HG03354 (cell line): Measurements from ENCODE around the gene SRCAP.

Experiments
- ATAC-seq: cut with Tn5 transposase; IDR thresholded peaks from one replicate; pipeline ENCODE4 v1.9.1; 2021; ENCODE audit warnings: mild to moderate bottlenecking; ENCODE audit not compliant: unreplicated experiment, poor library complexity, severe bottlenecking

SRCAP gene

GRCh38 chr16:30748634-30749445 lies 49.9 kb downstream of the SRCAP start:
- peak; percentile 22 for ATAC-seq

GRCh38 chr16:30750201-30750600 lies 51.2 kb downstream of the SRCAP start:
- ATAC-seq, result no peak

- no peak for ATAC-seq
Measured at GRCh38 chr16:30750876-30751465, 52.0 kb downstream of the SRCAP start.

DNA sequence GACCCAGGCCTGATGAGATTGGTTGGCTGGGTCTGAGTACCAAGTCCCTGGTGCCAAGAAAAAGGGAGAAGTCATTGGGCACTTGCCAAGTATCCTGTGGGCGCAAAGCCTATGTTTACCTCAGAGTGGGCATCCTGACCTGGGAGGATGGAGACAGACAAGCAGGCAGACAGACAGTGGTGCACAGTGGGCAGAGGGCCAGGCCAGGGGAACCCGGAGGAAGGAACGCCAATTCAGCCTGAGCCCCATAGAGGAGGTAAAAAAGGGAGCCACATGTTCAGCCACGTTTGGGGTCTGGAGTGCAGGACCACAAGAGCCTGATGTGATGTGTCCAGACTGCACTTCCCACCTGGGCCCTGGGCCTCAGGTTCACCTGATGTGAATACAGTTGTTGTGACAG lies 54.6 kb downstream of the SRCAP start:
- no peak for ATAC-seq

GRCh38 chr16:30755955-30756780 lies 57.2 kb downstream of the SRCAP start:
- ATAC-seq, result no peak

- ATAC-seq, result no peak
Measured at GRCh38 chr16:30756781-30757100, 57.8 kb downstream of the SRCAP start.

- ATAC-seq, result no peak
Measured at GRCh38 chr16:30757316-30757715, 58.3 kb downstream of the SRCAP start.

GRCh38 chr16:30758988-30759491 lies 60.1 kb downstream of the SRCAP start:
- ATAC-seq, result no peak

DNA sequence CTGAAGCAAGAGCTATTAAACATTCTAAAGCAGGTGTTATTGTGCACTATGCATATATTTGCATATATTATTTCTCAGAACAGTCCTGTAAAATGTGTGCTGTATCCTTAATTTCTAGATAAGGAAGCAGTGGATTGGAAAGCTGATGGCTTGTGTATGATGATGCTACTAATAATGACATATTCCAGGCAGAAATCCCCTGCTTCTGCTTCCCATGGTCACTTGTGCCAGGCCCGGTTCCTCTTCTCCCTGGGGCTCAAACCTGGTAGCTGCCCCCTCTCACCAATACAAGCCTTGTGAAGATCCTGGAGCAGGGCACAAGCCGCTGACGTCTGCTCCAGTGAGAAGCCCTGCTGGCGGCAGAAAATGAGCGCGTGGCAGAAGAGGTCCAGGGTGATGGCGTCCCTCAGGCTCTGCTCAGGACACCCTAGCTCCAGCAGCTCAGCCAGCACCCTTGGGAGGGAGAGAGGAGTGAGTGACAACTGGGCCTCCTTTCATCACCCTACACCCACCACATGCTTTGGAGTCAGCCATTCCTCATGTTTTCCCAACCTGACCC lies 61.1 kb downstream of the SRCAP start:
- no peak for ATAC-seq

DNA sequence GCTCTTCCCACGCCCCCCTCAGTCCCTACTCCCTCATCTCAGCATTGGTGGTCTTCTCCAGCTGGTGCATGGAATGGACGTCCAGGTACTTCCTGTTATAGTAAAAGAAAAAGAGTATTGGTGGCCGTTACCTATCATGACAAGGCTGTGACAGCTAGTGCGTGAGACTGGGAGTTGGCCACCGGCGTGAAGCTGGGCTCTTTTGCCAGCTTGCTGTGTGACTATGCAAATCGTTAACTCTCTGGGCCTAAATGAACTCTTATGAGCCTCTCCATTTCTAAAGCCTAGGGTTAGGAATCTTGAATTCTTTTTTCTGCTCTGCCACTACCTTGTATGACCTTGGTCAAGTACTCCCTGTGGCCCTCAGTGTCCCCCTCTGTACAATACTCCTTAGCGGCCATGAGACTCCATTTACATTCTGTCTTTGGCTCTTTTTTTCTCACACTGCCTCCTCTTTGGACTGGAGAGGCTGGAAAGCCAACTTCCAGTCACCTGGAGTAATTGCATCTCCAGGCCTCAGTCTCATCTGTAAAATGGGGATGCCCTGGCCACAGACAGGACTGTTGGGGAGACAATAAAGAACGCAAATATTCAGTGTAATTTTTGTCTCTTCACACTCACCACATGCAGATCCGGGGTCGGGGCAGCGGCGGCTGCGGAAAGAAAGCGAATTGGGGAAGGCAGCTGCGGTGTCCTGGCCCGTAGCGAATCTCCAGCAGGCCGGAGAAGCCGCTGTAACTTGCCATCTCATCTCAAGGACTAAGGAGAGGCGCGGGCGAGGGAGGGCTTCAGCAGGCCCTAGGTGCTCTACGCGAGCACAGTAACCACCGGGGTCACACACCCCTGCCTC lies 61.8 kb downstream of the SRCAP start:
- ATAC-seq, result no peak

GRCh38 chr16:30761427-30761927 lies 62.5 kb downstream of the SRCAP start:
- peak; percentile 42 for ATAC-seq

- ATAC-seq, result peak; percentile 90
Measured at GRCh38 chr16:30761928-30762902, 63.2 kb downstream of the SRCAP start, which contains the start of the genes CFAP119 and RNF40. Gene CFAP119, minus strand, starts transcription at chr16:30762062. Its CDS starts 314 bp downstream, at chr16:30761748. Gene RNF40, plus strand, starts transcription at chr16:30762322. Its CDS starts 224 bp downstream, at chr16:30762546.

- ATAC-seq, result no peak
Measured at GRCh38 chr16:30762991-30763725, 64.2 kb downstream of the SRCAP start.

GRCh38 chr16:30764086-30764485 lies 65.1 kb downstream of the SRCAP start:
- no peak for ATAC-seq

GRCh38 chr16:30764816-30765465 lies 66.0 kb downstream of the SRCAP start:
- ATAC-seq, result no peak

DNA sequence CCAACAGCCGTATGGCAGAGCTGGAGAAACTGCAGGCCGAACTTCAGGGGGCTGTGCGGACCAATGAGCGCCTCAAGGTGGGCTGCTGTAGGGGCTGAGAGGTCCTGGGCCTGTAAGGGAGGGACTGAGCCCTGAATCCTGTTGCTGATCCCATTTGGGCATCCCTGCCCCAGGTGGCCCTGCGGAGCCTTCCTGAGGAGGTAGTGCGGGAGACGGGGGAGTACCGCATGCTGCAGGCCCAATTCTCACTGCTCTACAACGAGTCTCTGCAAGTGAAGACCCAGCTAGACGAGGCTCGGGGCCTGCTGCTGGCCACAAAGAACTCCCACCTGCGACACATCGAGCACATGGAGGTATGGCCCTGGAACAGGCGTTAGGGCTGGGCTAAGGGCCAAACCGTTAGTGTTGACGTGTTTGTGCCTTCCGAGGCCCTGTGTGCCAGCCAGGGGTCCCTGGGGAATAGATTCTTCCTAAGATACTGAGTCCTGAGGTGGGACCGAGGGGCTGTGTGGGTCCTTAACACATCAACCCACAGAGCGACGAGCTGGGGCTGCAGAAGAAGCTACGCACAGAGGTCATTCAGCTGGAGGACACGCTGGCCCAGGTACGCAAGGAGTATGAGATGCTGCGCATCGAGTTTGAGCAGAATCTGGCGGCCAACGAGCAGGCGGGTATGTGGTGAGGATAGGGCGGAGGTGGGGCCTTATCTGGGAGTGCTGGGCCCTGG lies 67.4 kb downstream of the SRCAP start:
- no peak for ATAC-seq
